ENCODE results near the gene OSM. TPM values are rescaled to one million over a fixed set of nuclear protein-coding genes. Genes with fewer than 3 reads are reported as not detected.

The OSM gene
- total and polyA plus RNA-seq, 2 experiments from 2014 or later: not detected

DNA sequence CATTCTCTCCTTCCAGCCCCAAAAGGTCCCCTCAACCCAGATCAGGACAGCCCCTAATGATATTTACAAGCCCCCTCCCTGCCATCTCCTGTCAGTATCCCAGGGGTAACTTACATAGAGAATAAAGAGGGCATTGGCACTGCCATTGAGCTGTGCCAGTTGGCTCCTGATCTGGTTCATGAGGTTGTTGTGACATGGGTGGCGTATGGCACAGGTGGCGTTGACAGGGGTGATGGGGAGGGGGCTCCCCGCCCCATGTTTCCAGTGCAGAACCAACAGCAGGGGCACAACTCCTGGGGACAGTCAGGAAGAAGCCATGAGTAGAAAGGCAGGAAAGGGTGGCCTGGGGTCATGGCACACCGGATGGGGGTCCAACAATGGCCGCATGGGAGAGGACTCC lies 22.0 kb downstream of the OSM start (continued):
- TF ChIP-seq, protein P1, sequence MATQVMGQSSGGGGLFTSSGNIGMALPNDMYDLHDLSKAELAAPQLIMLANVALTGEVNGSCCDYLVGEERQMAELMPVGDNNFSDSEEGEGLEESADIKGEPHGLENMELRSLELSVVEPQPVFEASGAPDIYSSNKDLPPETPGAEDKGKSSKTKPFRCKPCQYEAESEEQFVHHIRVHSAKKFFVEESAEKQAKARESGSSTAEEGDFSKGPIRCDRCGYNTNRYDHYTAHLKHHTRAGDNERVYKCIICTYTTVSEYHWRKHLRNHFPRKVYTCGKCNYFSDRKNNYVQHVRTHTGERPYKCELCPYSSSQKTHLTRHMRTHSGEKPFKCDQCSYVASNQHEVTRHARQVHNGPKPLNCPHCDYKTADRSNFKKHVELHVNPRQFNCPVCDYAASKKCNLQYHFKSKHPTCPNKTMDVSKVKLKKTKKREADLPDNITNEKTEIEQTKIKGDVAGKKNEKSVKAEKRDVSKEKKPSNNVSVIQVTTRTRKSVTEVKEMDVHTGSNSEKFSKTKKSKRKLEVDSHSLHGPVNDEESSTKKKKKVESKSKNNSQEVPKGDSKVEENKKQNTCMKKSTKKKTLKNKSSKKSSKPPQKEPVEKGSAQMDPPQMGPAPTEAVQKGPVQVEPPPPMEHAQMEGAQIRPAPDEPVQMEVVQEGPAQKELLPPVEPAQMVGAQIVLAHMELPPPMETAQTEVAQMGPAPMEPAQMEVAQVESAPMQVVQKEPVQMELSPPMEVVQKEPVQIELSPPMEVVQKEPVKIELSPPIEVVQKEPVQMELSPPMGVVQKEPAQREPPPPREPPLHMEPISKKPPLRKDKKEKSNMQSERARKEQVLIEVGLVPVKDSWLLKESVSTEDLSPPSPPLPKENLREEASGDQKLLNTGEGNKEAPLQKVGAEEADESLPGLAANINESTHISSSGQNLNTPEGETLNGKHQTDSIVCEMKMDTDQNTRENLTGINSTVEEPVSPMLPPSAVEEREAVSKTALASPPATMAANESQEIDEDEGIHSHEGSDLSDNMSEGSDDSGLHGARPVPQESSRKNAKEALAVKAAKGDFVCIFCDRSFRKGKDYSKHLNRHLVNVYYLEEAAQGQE (IDR thresholded peaks at IDR 0.05; ENCODE audit: unreplicated experiment): no peak
- TF ChIP-seq POLR2AphosphoS5 (IDR thresholded peaks at IDR 0.05; ENCODE audit: low read depth) (no peak), EZH2phosphoT487 (IDR thresholded peaks at IDR 0.05; ENCODE audit: unreplicated experiment) (no peak), CREB1 (CRISPR knock-in tag; IDR thresholded peaks at IDR 0.05; ENCODE audit: low read depth) (no peak), NANOG (IDR thresholded peaks at IDR 0.05; ENCODE audit: borderline replicate concordance) (no peak)
- TF ChIP-seq, protein P2, sequence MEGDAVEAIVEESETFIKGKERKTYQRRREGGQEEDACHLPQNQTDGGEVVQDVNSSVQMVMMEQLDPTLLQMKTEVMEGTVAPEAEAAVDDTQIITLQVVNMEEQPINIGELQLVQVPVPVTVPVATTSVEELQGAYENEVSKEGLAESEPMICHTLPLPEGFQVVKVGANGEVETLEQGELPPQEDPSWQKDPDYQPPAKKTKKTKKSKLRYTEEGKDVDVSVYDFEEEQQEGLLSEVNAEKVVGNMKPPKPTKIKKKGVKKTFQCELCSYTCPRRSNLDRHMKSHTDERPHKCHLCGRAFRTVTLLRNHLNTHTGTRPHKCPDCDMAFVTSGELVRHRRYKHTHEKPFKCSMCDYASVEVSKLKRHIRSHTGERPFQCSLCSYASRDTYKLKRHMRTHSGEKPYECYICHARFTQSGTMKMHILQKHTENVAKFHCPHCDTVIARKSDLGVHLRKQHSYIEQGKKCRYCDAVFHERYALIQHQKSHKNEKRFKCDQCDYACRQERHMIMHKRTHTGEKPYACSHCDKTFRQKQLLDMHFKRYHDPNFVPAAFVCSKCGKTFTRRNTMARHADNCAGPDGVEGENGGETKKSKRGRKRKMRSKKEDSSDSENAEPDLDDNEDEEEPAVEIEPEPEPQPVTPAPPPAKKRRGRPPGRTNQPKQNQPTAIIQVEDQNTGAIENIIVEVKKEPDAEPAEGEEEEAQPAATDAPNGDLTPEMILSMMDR (conservative IDR thresholded peaks at IDR 0.05; ENCODE audit: low read depth in 2 of 2): no peak

GRCh38 chr22:30244066-30244465 lies 22.6 kb downstream of the OSM start:
- peaks cover 20% of the 10 kb centered on the region for H3K36me3 Mint-ChIP-seq (ENCODE audit: low read depth)
- Histone ChIP-seq H3K9me2 (ENCODE audit: insufficient read depth) (no peaks in the 10 kb centered on the region), H4K20me1 (replicated peaks; ENCODE audit: insufficient read depth) (no peaks in the 10 kb centered on the region), H3F3A (replicated peaks; ENCODE audit: low read depth) (no peaks in the 10 kb centered on the region), H3K4me1 (ENCODE audit: insufficient read depth) (peaks cover 12% of the 10 kb centered on the region), H3K27ac (ENCODE audit: low read depth) (no peak overlapping the region), H3K4me3 (no peak overlapping the region), H3K36me3 (ENCODE audit: insufficient read depth) (no peaks in the 10 kb centered on the region), H3K27me3 (ENCODE audit: insufficient read depth) (no peaks in the 10 kb centered on the region), H3K4me2 (no peak overlapping the region), H2AFZ (no peak overlapping the region), H3K79me2 (replicated peaks; ENCODE audit: insufficient read depth) (no peaks in the 10 kb centered on the region)
- peaks cover 18% of the 10 kb centered on the region for H3K27me3 Mint-ChIP-seq (ENCODE audit: insufficient read depth, low read depth, poor library complexity)
- peaks cover 29% of the 10 kb centered on the region for H3K4me1 Mint-ChIP-seq
- TF ChIP-seq ZNF331 (CRISPR knock-in tag; IDR thresholded peaks at IDR 0.05; ENCODE audit: low read depth) (no peak), JUNB (IDR thresholded peaks at IDR 0.05; ENCODE audit: unreplicated experiment) (no peak), CREB1 (CRISPR knock-in tag; IDR thresholded peaks at IDR 0.05; ENCODE audit: low read depth) (no peak), NANOG (IDR thresholded peaks at IDR 0.05; ENCODE audit: borderline replicate concordance) (no peak), ZNF114 (CRISPR knock-in tag; IDR thresholded peaks at IDR 0.05) (no peak), EZH2phosphoT487 (IDR thresholded peaks at IDR 0.05; ENCODE audit: unreplicated experiment) (no peak), STAT1 (IDR thresholded peaks at IDR 0.05; ENCODE audit: unreplicated experiment) (no peak), POLR2AphosphoS5 (IDR thresholded peaks at IDR 0.05; ENCODE audit: low read depth) (no peak), EZH2 (IDR thresholded peaks at IDR 0.05; ENCODE audit: low read depth, unreplicated experiment) (no peak)
- TF ChIP-seq, protein P2 (conservative IDR thresholded peaks at IDR 0.05; ENCODE audit: low read depth in 2 of 2): no peak
- TF ChIP-seq, protein P3, sequence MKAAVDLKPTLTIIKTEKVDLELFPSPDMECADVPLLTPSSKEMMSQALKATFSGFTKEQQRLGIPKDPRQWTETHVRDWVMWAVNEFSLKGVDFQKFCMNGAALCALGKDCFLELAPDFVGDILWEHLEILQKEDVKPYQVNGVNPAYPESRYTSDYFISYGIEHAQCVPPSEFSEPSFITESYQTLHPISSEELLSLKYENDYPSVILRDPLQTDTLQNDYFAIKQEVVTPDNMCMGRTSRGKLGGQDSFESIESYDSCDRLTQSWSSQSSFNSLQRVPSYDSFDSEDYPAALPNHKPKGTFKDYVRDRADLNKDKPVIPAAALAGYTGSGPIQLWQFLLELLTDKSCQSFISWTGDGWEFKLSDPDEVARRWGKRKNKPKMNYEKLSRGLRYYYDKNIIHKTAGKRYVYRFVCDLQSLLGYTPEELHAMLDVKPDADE (IDR thresholded peaks at IDR 0.05): no peak
- TF ChIP-seq, protein P1 (IDR thresholded peaks at IDR 0.05; ENCODE audit: unreplicated experiment): no peak
- no peak for DNase-seq (ENCODE audit: low spot score)
- no peak for ATAC-seq
- H3K9me3 Mint-ChIP-seq: no peaks in the 10 kb centered on the region
- no peak overlapping the region for H3K4me3 Mint-ChIP-seq
- no peak overlapping the region for H3K27ac Mint-ChIP-seq

Measured in GM23338 (cell line).